K562 (cell line): ENCODE data around the gene RAX. TPM values are rescaled to one million over a fixed set of nuclear protein-coding genes. Genes with fewer than 3 reads are reported as not detected.
"Not testable (repeated sequence)": the region's sequence is repeated elsewhere in the genome, so short reads cannot be mapped to it uniquely, and the experiment has no call there.

Experiments
- ATAC-seq: fragments of 200-7000 bp; cut with Tn5 transposase; 3 replicates; pipeline ENCODE4 v1.9.1; 2020; ENCODE audit warnings: moderate library complexity
- BruUV-seq: library from RNA; stranded (reverse); fragments of 400-500 nt; replicated peaks from 2 replicates; lab custom pipeline; 2021; lab: Mats Ljungman, UMichigan
- CTCF ChIA-PET: fragments of 300-600 bp; formaldehyde crosslinking; extraction: SDS; loops from one replicate; lab custom pipeline; 2021; ENCODE audit warnings: low intra/inter-chr PET ratio; lab: Yijun Ruan, JAX
- POLR2A ChIA-PET: fragments of 300-600, 350-650 bp; sonication (Branson Sonifier 250); formaldehyde crosslinking; extraction: SDS; loops from one replicate; lab custom pipeline; 2021; ENCODE audit warnings: antibody characterized with exemption, inconsistent platforms; lab: Yijun Ruan, JAX
- DNase-seq, 4 experiments: peaks; one replicate each; pipeline versions ENCODE4 v3.0.0 to v3.0.0-alpha.2; 2011 to 2018; ENCODE audit warnings: low spot score in 3 of 4, mixed read lengths in 3 of 4; ENCODE audit errors: extremely low read depth in 1 of 4
- FAIRE-seq: peaks from 2 replicates; lab custom pipeline; 2011; peaks lifted over from hg19 to GRCh38; lab: Jason Lieb, UNC
- H2AFZ ChIP-seq: 2 replicates; pipeline ENCODE4 v1.6.0; 2011; ENCODE audit warnings: low read depth, low read length, control low read depth, inconsistent platforms
- H3K27ac ChIP-seq: fragments of 200-600 bp; 3 replicates; pipeline ENCODE4 v1.8.0; 2011; ENCODE audit warnings: low read depth, mild to moderate bottlenecking, control low read depth, inconsistent platforms, low read length, moderate library complexity, mixed read lengths; ENCODE audit errors: extremely low read depth
- H3K27me3 ChIP-seq, 2 experiments: fragments of 300-600 bp in 1 of 2; 2 replicates in 1 of 2; 3 replicates in 1 of 2; pipeline versions ENCODE4 v1.6.0 to v1.8.0; 2011; ENCODE audit warnings: inconsistent platforms in 2 of 2, low read length in 2 of 2, mild to moderate bottlenecking in 1 of 2, mixed read lengths in 1 of 2, moderate library complexity in 1 of 2; ENCODE audit not compliant: control insufficient read depth in 2 of 2, insufficient read depth in 2 of 2
- H3K36me3 ChIP-seq: fragments of 300-600 bp; 3 replicates; pipeline ENCODE4 v1.8.0; 2011; ENCODE audit warnings: mild to moderate bottlenecking, low read length, inconsistent platforms; ENCODE audit not compliant: control insufficient read depth, insufficient read depth
- H3K4me1 ChIP-seq, 2 experiments: fragments of 200-600 bp in 1 of 2; replicated peaks in 1 of 2; 2 replicates in 1 of 2; 3 replicates in 1 of 2; pipeline versions ENCODE4 v1.5.1 to v1.8.0; 2011; ENCODE audit warnings: inconsistent platforms in 2 of 2, low read length in 2 of 2, mild to moderate bottlenecking in 1 of 2, mixed read lengths in 1 of 2, moderate library complexity in 1 of 2; ENCODE audit not compliant: control insufficient read depth in 2 of 2, insufficient read depth in 2 of 2
- H3K4me2 ChIP-seq: 2 replicates; pipeline ENCODE4 v1.6.1; 2011; ENCODE audit warnings: low read length, control low read depth, inconsistent platforms, mixed read lengths; ENCODE audit not compliant: insufficient read depth
- H3K4me3 ChIP-seq: fragments of 200-600 bp; sonication (generic), shearing (Covaris generic); 2 replicates; pipeline ENCODE4 v1.5.1; 2016; ENCODE audit warnings: control low read depth, inconsistent platforms
- H3K79me2 ChIP-seq: fragments of 200-600 bp; 3 replicates; pipeline ENCODE4 v1.8.0; 2011; ENCODE audit warnings: low read length, inconsistent platforms; ENCODE audit not compliant: control insufficient read depth, insufficient read depth
- H3K9ac ChIP-seq, 2 experiments: 2 replicates each; pipeline versions ENCODE4 v1.6.0 to v1.6.1; 2011; ENCODE audit warnings: low read depth in 2 of 2, low read length in 2 of 2, control low read depth in 1 of 2, inconsistent platforms in 1 of 2, mild to moderate bottlenecking in 1 of 2, mixed read lengths in 1 of 2; ENCODE audit not compliant: insufficient read depth in 1 of 2
- H3K9me1 ChIP-seq: one replicate; pipeline ENCODE4 v1.6.0; 2011; ENCODE audit warnings: inconsistent platforms, mild to moderate bottlenecking, low read length, moderate library complexity; ENCODE audit not compliant: control insufficient read depth, insufficient read depth
- H3K9me3 ChIP-seq: replicated peaks from 2 replicates; pipeline ENCODE4 v1.5.1; 2011; ENCODE audit warnings: low read depth, low read length, inconsistent platforms; ENCODE audit not compliant: control insufficient read depth, insufficient read depth
- H4K20me1 ChIP-seq: replicated peaks from 2 replicates; pipeline ENCODE4 v1.6.1; 2011; ENCODE audit warnings: low read length, inconsistent platforms, mixed read lengths; ENCODE audit not compliant: control insufficient read depth, insufficient read depth
- WGBS: fragments of 100-300 bp; shearing (Covaris generic); methylation state at CpG from one replicate; pipeline ENCODE4 v1.1.6; 2016; ENCODE audit warnings: low coverage, mixed read lengths; ENCODE audit not compliant: insufficient coverage; ENCODE audit errors: missing lambda C conversion rate; 5-methylcytosine and 5-hydroxymethylcytosine counted together
- in situ Hi-C: fragments of 300-500 bp; cut with MboI; formaldehyde crosslinking; loops from 4 replicates; pipeline ENCODE4 v1.15.0; 2018; ENCODE audit warnings: inconsistent platforms, mixed read lengths
- intact Hi-C: fragments of 100-400 bp; cut with micrococcal nuclease; formaldehyde crosslinking; loops from 2 replicates; pipeline ENCODE4 v1.14.2; 2022
- polyA plus RNA-seq, 8 experiments: library from polyadenylated mRNA; depleted of rRNA in 4 of 8; stranded (reverse) in 5 of 8; unstranded in 3 of 8; fragments of >200 nt; fragmentation: Nextera tagmentation in 2 of 8; fragmentation: Illumina TruSeq in 1 of 8; extraction: Ambion mirVana in 2 of 8; extraction: Trizol in 1 of 8; gene quantifications; 2 replicates each; pipeline versions ENCODE4 v1.2.1 to v1.2.3, GENCODE V29; 2011 to 2014; ENCODE audit warnings: inconsistent platforms in 1 of 8, missing spikeins in 1 of 8
- total RNA-seq, 7 experiments: library from RNA; depleted of rRNA in 6 of 7; stranded (reverse); fragments of >200 nt in 6 of 7; fragmentation: Illumina TruSeq in 2 of 7; extraction: Trizol in 2 of 7; gene quantifications; 2 replicates each; pipeline versions ENCODE4 v1.2.1 to v1.2.3, GENCODE V29; 2011 to 2021; ENCODE audit warnings: low replicate concordance in 1 of 7

RAX gene
- total and polyA plus RNA-seq, 9 of the 15 experiments (the other 6 are each of a cell fraction or from before 2014, with no cell fraction given) = not detected

- POLR2A ChIA-PET, H3K9ac ChIP-seq, ATAC-seq, BruUV-seq, intact Hi-C loops, H2AFZ ChIP-seq, DNase-seq, CTCF ChIA-PET, H3K36me3 ChIP-seq, H3K27ac ChIP-seq, H3K9me3 ChIP-seq, H3K4me1 ChIP-seq, H4K20me1 ChIP-seq, H3K4me3 ChIP-seq, in situ Hi-C loops, FAIRE-seq, H3K9me1 ChIP-seq, H3K79me2 ChIP-seq, H3K4me2 ChIP-seq: not testable (repeated sequence)
- H3K27me3 ChIP-seq = peaks cover 0 to 13% of the 10 kb centered on the region in 2 experiments; a peak in 2 of 5 replicates
- 0% methylated on average over 2 of the region's 2 CpGs for WGBS
These were observed 11.0 kb downstream of the RAX start for GRCh38 chr18:59262243-59262642.

GRCh38 chr18:59261842-59262241, 11.4 kb downstream of the RAX start:
- DNase-seq, H4K20me1 ChIP-seq, H3K79me2 ChIP-seq, CTCF ChIA-PET, H2AFZ ChIP-seq, H3K27ac ChIP-seq, POLR2A ChIA-PET, FAIRE-seq, in situ Hi-C loops, BruUV-seq, ATAC-seq, H3K36me3 ChIP-seq, H3K4me2 ChIP-seq, H3K4me3 ChIP-seq, intact Hi-C loops, H3K9me1 ChIP-seq, H3K4me1 ChIP-seq, H3K9ac ChIP-seq, H3K9me3 ChIP-seq: not testable (repeated sequence)
- H3K27me3 ChIP-seq = peaks cover 0 to 11% of the 10 kb centered on the region in 2 experiments; a peak in 2 of 5 replicates
- 0% methylated on average over 2 of the region's 3 CpGs for WGBS

GRCh38 chr18:59255491-59255890, 17.8 kb downstream of the RAX start:
- in situ Hi-C loops, H3K79me2 ChIP-seq, ATAC-seq, H3K9ac ChIP-seq, H3K4me3 ChIP-seq, H3K36me3 ChIP-seq, DNase-seq, BruUV-seq, H3K4me2 ChIP-seq, CTCF ChIA-PET, H3K9me3 ChIP-seq, H3K27ac ChIP-seq, H4K20me1 ChIP-seq, H2AFZ ChIP-seq, H3K27me3 ChIP-seq, H3K9me1 ChIP-seq, FAIRE-seq, H3K4me1 ChIP-seq, intact Hi-C loops, POLR2A ChIA-PET: not testable (repeated sequence)
- 0% methylated on average over 2 of the region's 30 CpGs for WGBS
